ENCODE results near the gene TBCD.
A peak's percentile ranks its signal among the peaks of the same experiment; 100 is the strongest.
"Not testable (repeated sequence)": the region's sequence is repeated elsewhere in the genome, so short reads cannot be mapped to it uniquely, and the experiment has no call there.

Gene TBCD

DNA sequence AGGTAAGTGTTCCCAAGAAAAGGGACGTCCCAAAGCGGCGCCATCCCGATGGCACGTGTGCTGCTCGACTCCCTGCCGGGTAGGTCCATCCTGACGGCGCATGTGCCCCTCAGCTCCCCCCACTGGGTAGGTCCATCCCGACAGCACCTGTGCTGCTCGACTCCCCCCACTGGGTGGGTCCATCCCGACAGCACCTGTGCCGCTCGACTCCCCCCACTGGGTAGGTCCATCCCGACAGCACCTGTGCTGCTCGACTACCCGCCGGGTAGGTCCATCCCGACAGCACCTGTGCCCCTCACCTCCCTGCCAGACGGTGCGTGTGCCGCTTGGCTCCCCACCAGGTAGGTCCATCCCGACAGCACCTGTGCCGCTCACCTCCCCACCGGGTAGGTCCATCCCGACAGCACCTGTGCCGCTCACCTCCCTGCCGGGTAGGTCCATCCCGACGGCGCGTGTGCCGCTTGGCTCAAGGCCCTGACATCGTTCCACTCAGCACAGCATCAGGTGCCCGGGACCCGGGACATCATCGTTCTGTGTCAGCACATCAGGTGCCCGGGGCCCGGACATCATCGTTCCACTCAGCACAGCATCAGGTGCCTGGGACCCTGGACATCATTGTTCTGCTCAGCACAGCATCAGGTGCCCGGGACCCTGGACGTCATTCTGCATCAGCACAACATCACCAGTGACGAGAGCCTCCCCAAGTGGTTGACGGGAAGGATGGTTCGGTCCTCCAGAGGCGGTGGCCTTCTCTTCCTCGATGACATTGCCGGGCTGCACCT lies 22.2 kb upstream of the TBCD start:
- DNase-seq (ENCODE audit: low read depth), result no peak

DNA sequence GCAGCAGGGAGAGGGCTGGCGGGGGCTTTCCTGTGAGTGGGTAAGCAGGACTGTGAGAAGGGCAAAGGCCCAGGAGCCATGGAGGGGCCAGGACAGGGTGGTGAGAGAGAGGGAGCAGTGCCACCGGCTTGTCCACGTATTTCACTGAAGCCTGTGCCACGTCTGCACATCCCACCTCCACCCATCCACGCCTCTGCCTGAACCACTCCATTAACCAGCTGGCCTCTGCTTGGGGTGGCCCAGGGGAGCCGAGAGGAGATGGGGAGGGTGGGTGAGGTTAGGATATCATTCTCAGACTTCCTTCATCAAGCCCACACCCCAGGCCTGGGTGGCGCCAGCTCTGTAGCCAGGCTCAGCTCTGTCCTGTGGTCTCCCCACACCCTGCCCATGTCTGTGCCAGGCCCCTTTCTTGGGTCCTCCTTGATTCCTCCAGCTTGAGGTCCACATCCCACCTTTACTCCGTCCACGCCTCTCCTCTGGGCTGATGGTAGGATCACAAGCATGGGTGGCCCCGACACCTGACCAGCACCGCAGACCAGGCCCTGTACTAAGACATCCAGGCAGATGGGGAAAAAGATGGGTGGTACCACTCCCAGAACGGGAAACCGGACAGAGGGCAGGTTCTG lies 19.6 kb upstream of the TBCD start:
- DNase-seq (ENCODE audit: low read depth), result no peak

DNA sequence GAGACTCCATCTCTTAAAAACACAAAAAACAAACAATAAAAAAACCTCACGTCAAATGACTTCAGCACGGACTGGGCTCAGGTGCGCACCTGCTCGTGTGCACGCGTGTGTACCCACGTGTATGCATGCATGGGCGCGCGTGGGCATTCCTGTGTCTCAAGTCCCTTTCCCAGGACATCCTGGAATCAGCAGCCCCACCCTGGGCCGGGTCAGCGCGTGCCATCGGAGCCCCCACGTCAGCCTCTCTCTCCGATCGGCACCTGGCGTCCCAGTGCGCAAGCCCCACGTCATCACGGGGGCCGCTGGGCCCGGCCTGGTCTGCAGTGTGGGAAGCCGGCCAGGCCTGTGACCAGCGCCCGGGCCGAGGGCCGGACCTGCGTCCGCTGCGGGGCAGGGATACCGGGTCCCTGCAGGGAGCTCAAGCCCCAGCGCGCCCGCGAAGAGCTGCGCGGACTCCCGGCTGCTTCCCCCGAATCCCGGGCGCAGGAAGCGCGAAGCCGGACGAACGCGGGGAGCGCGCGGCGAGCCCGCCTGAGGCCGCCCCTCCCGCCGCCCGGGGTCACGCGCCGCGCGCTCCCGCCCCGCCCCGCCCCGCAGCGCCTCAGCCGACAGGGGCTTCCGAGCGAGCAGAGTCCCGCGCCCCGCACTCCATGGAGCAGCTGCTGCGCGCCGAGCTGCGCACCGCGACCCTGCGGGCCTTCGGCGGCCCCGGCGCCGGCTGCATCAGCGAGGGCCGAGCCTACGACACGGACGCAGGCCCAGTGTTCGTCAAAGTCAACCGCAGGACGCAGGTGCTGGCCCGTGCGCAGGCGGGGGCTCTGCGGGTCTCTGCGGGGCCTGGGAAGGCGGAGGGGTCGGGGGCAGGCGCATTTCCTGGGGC lies 16.6 kb upstream of the TBCD start, which contains the start of gene FN3K:
Gene FN3K, plus strand, starts transcription at position 629 of the 880 bp plus-strand sequence. Its CDS starts 22 bp downstream, at position 651.
- DNase-seq (ENCODE audit: low read depth), result peak; percentile 24

DNA sequence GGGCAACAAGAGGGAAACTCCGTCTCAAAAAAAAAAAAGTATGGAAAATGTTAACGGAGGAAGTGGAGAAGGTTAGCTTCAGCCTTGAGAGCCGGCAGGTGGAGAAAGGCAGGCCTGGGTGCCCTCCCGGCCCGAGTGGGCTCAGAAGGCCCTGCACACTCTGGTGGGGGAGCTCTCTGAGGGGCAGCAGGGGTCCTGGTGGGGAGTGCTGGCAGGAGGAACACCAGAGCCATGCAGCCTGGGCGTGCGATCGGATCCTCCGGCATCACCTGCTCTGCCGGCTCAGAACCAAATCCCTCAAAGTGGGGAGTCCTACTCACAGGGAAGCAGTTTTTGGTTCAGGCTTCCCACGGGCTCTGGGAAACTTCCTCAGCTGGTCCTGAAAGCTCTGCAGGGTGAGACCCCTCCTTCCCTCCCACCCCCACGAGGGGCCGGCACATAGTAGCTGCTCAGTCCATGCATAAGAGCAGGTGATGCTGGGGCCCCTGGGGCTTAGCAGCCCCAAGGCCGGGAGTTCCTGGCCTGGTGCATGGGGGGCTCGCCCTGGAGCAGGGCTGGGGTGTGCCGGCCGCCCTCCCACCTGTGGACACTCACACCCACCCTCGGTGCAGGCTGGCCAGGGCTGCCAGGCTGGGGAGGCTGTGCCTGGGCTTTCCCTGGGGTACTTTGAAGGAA lies 15.2 kb upstream of the TBCD start:
- DNase-seq (ENCODE audit: low read depth), result no peak

DNA sequence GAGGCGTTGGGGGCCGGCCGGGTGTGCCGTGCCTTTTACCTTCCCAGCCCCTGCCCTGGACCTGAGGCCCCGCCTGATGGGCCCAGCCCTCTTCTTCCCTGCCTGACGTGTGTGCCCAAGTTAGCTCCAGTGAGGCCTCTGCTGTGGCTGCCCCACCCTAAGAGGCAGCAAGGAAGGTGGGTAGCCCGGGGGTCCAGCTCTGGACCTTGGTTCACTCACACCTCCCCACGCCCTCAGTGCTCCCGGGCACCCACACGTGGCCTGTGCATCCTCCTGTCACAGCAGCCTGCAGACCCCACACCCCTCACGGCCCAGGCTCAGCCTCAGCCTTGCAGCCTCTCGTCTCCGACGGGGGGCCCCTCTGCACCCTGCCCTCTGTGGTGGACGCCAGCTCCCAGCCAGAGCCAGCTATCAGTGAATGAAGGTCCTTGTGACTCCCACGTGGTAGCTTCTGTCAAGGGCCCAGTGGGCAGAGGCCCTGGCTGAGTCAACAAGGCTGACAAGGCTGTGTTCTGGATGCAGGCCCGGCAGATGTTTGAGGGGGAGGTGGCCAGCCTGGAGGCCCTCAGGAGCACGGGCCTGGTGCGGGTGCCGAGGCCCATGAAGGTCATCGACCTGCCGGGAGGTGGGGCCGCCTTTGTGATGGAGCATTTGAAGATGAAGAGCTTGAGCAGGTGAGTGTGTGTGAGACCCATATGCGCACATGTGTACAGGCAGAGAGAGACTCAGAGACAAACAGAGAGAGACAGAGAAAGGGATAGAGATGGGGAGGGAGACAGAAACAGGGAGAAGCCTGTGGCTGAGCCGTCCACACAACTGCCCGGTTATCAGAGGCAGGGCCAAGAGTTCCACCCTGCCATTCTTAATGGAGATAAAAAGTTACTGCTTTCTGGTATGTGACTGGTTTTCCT lies 13.6 kb upstream of the TBCD start:
- DNase-seq (ENCODE audit: low read depth), result no peak

DNA sequence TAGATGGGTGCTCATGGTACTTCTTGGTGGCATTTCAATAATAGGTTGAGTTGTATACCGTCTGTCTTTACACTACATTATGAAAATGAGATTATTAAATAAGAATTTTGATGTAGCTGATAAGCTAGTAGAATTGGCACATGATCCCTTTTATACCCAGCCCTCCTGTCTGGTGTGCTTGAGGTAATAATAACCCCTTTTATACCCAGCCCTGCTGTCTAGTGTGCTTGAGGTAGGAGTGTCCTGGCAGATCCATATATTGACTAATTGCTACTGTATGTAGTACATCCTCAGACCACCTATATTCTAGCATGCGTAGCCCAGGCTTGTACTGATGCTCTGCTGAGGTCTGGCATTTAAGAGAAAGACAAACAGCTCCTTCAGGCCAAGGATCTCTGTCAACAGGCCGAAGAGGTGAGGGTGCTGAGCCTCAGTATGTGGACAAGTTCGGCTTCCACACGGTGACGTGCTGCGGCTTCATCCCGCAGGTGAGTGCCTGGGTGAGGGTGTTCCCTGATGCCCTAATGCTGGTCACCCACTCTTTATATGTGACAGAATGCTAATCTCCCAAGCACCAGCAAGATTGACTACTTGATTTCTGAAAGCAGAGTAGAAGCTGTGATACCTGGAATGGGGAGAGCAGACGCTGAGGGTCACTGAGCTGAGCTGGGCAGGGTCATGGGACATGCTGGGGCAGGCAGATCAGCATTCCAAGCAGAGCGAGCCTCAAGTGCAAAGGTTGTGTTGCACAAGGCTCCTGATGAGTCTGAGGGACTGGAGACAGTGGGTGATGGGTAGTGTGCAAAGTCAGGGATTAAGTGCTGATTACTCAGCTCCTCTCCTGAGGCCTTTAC lies 10.7 kb upstream of the TBCD start:
- DNase-seq (ENCODE audit: low read depth), result no peak

DNA sequence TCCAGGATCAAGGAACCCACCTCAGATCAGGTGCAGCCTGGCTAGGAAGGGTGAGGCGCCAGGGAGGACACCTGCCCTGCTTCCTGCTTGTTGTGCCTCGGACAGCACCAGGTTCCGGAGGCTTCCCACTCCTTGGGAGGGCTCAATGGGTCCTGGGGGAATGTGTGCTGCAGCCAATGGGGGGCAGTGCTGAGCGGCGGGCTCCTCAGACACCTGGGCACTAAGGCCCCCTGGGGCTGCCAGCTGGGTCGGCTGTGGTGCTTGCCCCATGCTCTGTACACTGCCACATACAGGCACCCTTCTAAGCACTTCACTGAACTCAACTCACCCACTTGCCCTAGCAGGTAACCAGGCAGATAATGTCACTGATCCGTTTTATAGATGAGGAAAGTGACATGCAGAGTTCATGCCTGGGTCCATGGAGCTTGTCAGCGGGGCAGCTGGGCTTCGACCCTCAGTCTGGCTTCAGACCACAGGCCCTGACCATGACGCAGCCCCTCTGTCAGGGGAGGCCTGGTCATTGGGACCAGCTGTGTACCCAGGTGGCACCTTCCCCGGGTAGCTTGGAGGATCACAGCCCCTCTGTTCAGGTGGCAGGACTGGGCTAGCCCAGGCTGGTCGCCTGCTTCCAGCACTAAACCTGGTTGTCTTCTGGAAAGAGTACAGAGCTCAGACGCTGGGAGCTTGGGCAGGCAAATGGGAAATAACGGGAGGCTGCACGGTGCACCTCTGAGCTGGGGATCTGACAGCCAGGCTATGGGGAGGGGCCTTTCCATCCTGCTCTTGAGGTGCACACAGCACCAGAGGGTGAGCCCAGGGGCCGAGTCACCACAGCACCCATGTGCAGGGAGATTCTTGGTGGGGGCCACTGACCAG lies 8.3 kb upstream of the TBCD start:
- DNase-seq (ENCODE audit: low read depth), result no peak

DNA sequence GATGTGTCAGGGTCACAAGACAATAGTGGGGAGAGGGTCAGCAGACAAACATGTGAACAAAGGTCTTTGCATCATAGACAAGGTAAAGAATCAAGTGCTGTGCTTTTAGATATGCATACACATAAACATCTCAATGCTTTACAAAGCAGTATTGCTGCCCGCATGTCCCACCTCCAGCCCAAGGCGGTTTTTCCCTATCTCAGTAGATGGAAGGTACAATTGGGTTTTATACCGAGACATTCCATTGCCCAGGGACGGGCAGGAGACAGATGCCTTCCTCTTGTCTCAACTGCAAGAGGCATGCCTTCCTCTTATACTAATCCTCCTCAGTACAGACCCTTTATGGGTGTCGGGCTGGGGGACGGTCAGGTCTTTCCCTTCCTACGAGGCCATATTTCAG lies 7.1 kb upstream of the TBCD start:
- DNase-seq (ENCODE audit: low read depth), result not testable (repeated sequence)

DNA sequence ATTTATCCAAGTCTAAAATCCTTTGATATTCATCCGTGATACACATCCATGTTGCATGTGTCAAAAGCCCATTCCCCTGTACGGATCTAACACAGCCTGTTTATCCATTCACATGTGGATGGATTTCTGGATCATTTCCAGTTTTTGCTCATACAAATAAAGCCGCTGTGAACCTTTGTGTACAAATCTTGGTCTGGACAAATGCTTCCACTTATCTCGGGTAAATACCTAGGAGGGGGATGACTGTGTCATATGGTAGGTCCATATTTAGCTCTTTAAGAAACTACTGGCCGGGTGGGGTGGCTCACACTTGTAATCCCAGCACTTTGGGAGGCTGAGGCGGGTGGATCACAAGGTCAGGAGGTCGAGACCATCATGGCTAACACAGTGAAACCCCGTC lies 6.3 kb upstream of the TBCD start:
- DNase-seq (ENCODE audit: low read depth), result no peak

DNA sequence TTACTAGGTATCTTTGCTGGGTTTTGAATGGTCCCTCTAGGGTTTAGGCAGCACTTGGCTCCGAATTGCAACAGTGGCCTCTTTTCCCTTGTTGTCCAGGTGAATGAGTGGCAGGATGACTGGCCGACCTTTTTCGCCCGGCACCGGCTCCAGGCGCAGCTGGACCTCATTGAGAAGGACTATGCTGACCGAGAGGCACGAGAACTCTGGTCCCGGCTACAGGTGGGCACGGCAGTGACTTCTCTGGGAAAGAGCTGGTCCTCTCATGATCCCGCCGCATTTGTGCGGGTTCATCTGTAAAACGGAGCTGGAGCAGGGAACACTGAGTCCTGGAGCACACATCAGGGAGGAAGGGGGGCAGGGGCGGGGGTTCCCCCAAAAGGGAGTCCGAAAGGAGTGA lies 3.1 kb upstream of the TBCD start:
- DNase-seq (ENCODE audit: low read depth), result no peak

DNA sequence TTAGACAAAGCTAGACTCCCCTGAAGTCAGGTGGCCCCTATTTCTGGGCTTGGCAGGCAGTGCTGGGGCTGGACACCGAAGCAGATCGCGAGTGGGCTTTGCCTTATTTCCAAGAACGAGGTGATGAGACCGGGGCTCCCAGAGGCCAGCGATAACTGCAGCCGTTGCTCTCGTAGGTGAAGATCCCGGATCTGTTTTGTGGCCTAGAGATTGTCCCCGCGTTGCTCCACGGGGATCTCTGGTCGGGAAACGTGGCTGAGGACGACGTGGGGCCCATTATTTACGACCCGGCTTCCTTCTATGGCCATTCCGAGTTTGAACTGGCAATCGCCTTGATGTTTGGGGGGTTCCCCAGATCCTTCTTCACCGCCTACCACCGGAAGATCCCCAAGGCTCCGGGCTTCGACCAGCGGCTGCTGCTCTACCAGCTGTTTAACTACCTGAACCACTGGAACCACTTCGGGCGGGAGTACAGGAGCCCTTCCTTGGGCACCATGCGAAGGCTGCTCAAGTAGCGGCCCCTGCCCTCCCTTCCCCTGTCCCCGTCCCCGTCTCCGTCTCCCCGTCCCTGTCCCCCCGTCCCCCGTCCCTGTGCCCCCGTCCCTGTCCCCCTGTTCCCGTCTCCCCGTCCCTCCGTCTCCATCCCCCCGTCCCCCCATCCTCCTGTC lies 1.5 kb upstream of the TBCD start:
- no peak for DNase-seq (ENCODE audit: low read depth)

DNA sequence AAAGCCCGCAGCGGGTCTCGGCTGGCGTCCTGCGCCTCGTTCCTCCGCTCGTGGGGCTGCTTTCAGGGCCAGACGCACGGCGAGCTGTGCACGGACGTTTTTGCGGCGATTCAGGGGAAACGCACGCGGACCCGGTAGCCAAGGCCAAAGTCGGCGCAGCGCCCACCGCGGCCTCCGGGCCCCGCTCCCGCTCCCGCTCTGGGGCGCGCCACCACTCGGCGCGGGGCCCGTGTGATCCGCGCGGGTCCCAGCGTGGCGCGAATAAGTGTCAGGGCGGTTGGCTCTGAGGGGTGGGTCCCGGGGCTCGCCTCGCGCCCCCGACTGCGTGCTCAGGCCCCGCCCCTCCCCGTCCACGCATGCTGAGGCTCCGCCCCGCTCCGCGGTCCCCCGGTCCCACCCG lies 694 bp upstream of the TBCD start:
- no peak for DNase-seq (ENCODE audit: low read depth)

DNA sequence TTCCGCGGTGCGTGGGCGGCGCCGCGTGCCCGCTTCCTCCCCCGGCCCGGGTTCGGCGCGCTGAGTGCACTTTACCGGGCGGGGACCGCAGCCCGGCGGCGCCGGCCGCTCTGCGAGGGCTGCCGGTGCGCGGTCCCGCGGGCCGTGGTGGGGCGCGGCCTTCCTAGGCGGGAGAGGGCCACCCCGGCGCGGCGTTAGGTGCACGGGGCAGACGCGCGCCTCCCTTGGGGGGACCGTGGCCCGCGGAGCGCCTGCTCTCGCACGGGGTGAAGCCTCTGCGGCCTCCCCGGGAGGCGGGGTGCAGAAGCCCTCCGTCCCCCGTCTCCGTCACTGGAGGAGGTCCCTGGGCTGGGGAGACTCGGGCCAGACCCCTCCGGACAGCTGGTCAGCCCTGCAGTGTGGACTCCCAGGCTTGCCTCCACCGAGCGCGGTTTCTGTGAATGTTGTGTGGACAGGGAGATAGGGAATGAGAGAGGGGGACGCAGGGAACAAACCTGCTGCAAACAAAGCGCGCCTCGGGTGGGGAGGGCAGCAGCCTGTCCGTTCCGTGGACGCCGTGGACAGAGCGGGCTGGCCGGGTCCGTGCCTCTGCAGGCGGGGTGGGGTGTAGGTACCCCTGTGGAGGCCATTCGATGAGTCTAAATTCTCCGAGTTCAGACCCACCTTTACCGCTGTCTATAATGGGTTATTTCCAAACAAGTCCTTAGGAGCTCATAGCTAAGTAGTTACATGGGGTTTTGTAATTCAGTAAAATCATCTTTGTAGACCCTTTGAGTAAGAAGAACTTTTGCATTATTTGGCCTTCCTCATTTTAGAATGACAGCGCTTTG lies 721 bp downstream of the TBCD start:
- DNase-seq (ENCODE audit: low read depth), result no peak

DNA sequence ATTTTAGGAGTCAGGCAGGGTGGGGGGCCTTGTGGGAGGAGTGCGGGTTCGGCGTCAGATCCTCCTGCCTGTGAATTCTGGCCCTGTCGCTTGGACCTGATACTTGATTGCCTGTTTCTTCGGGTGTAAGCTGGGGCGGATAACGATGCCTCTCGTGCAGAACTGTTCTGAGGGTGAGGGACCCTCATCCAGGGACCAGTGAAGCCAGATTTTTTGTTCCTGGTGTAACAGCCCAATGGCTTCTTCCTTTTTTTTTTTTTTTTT lies 1.3 kb downstream of the TBCD start:
- DNase-seq (ENCODE audit: low read depth), result no peak

DNA sequence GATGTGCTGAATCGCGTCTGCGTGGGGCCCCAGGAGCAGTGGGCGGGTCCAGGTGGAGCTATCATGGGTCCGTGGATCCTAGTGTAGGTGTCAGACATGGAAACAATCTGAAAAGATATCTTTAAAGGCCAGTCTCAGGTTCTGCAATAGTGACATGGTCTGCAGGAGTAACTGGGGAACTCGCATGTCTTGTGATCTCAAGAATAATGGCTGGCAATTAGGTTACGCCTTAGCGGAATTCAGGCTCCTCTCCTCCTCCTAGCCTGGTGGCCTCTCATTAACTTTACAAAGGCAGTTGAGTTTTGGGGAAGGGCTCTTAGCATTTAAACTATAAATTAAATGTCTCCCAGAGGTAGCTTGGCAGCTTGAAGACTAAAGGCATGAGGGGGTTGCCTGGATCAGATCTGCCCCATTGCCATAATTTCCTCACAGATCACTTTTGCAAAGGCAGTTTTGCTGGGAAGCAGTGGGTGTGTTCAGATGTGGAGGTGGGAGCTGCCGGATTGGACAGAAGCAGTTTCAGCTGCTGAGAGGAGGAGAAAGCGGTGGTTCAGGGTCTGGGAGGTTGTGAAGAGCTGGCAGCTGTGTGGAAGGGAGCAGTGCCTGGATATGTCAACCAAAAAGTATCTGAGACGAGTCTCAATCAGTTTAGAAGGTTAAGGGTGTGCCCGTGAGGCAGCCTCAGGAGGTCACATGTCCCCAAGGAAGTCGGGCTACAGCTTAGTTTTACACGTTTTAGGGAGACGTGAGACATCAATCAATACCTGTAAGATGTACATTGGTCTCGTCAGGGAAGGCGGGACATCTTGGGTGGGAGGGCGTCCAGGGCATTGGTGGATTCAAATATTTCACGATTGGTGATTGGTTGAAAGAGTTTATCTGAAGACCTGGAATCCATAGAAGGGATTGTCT lies 2.7 kb downstream of the TBCD start:
- DNase-seq (ENCODE audit: low read depth), result no peak

DNA sequence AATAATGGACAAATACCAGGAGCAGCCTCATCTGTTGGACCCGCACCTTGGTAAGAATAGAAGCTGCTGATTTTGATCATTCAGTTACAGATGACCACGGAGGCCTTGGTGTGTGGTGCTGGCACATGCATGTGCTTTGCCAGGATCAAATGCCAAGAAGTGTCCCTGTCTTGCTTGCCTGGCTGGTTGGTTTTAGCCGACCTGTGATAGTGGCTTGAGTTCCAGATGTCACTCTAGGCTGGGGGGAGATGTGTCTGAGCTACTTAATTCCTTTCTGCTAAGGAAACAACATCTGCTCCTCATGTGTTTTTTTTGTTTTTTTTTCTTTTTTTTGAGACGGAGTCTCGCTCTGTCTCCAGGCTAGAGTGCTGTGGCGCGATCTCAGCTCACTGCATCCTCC lies 4.3 kb downstream of the TBCD start:
- DNase-seq (ENCODE audit: low read depth), result no peak

DNA sequence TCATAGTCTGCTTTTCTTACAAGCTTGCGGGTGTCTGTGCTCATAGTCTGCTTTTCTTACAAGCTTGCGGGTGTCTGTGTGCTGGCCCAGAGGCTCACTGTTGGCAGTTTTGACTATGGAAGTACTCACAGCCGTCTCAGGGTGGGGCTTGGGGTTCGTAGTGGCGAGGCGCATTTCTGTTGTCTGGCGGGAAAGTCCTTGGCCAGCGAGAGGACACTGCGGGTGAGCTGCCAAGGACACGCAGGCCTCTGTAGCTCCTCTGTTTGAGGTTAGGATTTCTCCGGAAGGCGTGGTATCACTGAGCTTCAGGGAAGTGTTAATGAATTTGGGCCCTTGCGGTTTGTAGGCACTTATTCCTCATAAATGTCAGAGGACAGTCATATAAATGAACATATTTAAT lies 13.5 kb downstream of the TBCD start:
- no peak for DNase-seq (ENCODE audit: low read depth)

All from stromal cell of bone marrow (primary cell).